Subcutaneous abdominal adipose tissue (tissue), 5 donors: Measurements from ENCODE around the gene PGF.

Source experiments
- H3K27ac ChIP-seq: one replicate; pipeline ENCODE4 v1.7.0; 2013; ENCODE audit warnings: low read depth, mild to moderate bottlenecking, inconsistent platforms, low read length, moderate library complexity
- H3K27me3 ChIP-seq, 5 donors: one replicate each; pipeline ENCODE4 v1.7.0; 2013; ENCODE audit warnings: low read length in 5 of 5, inconsistent platforms in 1 of 5; ENCODE audit not compliant: control insufficient read depth in 5 of 5, insufficient read depth in 4 of 5
- H3K36me3 ChIP-seq, 5 donors: one replicate each; pipeline ENCODE4 v1.7.0; 2013; ENCODE audit warnings: low read length in 5 of 5; ENCODE audit not compliant: control insufficient read depth in 5 of 5, insufficient read depth in 5 of 5
- H3K4me1 ChIP-seq, 5 donors: one replicate each; pipeline ENCODE4 v1.7.0; 2013; ENCODE audit warnings: low read length in 5 of 5, mild to moderate bottlenecking in 3 of 5, moderate library complexity in 1 of 5; ENCODE audit not compliant: control insufficient read depth in 5 of 5, insufficient read depth in 5 of 5
- H3K4me3 ChIP-seq, 5 donors: one replicate each; pipeline ENCODE4 v1.7.0; 2013; ENCODE audit warnings: low read length in 5 of 5, low read depth in 1 of 5
- H3K9ac ChIP-seq, 5 donors: one replicate each; pipeline ENCODE4 v1.7.0; 2013; ENCODE audit warnings: low read length in 5 of 5, mild to moderate bottlenecking in 4 of 5, moderate library complexity in 3 of 5
- H3K9me3 ChIP-seq, 5 donors: one replicate each; pipeline ENCODE4 v1.7.0; 2013; ENCODE audit warnings: low read length in 5 of 5; ENCODE audit not compliant: control insufficient read depth in 5 of 5
- donor health status: healthy.
- donor health status: healthy.
- donor health status: healthy.
- donor health status: healthy.
- donor health status: healthy.

PGF gene

DNA sequence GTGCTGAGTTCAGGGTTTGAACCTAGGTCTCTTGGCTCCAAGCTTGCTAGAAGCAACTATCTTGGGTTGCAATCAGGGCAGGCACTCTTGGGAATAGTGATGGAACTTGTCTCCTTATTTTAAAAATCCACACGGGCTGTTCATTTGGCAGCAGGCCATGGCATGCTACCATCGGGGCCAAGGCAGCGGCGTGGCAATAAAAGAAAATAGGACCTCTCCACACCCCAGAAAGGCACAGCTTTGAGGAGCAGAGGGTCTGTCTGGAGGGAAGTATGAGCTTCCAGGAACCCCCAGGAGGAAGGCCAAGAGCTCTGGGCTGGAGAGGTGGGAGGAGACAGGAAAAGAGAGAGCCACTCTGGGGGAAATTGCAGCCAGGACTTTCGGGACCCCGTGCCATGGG lies 47.7 kb downstream of the PGF start:
- Histone ChIP-seq H3K9me3 (no peaks in the 10 kb centered on the region), H3K4me1 (peaks cover 3 to 31% (median 30%) of the 10 kb centered on the region in 5 donors), H3K36me3 (peaks cover 6 to 20% (median 13%) of the 10 kb centered on the region in 5 donors), H3K9ac (peak overlapping the region in 1 of 5 donors; percentile 11), H3K27ac (no peak overlapping the region), H3K27me3 (no peaks in the 10 kb centered on the region), H3K4me3 (no peak overlapping the region)

DNA sequence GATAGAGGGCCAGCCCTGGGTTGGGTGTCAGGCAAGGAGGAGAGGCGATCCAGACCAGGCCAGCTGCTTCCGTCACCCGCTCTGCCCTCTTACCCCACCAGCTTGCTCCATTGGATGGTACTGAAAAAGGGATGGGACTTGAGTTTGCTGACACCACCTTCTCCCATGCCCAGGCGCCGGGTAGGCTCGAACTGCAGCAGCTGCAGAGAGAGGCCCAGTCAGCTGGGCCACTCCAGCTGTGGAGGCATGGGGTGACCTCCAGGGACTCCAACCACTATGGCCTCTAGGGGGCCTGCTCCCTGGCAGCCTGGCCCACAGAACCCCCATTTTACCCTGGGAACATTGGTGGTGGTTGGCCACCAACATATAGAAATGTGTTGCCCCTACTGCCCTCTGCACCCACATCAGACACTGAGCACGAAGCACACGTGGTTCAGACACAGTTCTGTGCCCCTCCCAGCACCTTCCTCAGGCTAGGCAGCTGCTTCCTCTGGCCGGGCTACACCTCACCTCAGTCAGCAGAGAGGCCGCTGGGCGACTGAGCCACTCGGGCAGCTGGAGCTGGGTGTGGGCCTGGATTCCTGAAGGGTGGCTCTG lies 48.4 kb downstream of the PGF start:
- no peaks in the 10 kb centered on the region for H3K9me3 ChIP-seq
- peak overlapping the region in 1 of 5 donors; percentile 11 for H3K9ac ChIP-seq
- no peaks in the 10 kb centered on the region for H3K27me3 ChIP-seq
- no peak overlapping the region for H3K27ac ChIP-seq
- no peak overlapping the region for H3K4me3 ChIP-seq
- H3K4me1 ChIP-seq, result peaks cover 3 to 31% (median 30%) of the 10 kb centered on the region in 5 donors
- peaks cover 6 to 28% (median 20%) of the 10 kb centered on the region in 5 donors for H3K36me3 ChIP-seq

GRCh38 chr14:74905595-74906142 lies 49.7 kb downstream of the PGF start:
- H3K36me3 ChIP-seq, result peaks cover 17 to 41% (median 34%) of the 10 kb centered on the region in 5 donors
- peak overlapping the region; percentile 21 for H3K27ac ChIP-seq
- no peaks in the 10 kb centered on the region for H3K27me3 ChIP-seq
- H3K4me3 ChIP-seq, result no peak overlapping the region
- H3K9ac ChIP-seq, result peak overlapping the region in 1 of 5 donors; percentile 40
- peaks cover 3 to 31% (median 29%) of the 10 kb centered on the region in 5 donors for H3K4me1 ChIP-seq
- H3K9me3 ChIP-seq, result no peaks in the 10 kb centered on the region

DNA sequence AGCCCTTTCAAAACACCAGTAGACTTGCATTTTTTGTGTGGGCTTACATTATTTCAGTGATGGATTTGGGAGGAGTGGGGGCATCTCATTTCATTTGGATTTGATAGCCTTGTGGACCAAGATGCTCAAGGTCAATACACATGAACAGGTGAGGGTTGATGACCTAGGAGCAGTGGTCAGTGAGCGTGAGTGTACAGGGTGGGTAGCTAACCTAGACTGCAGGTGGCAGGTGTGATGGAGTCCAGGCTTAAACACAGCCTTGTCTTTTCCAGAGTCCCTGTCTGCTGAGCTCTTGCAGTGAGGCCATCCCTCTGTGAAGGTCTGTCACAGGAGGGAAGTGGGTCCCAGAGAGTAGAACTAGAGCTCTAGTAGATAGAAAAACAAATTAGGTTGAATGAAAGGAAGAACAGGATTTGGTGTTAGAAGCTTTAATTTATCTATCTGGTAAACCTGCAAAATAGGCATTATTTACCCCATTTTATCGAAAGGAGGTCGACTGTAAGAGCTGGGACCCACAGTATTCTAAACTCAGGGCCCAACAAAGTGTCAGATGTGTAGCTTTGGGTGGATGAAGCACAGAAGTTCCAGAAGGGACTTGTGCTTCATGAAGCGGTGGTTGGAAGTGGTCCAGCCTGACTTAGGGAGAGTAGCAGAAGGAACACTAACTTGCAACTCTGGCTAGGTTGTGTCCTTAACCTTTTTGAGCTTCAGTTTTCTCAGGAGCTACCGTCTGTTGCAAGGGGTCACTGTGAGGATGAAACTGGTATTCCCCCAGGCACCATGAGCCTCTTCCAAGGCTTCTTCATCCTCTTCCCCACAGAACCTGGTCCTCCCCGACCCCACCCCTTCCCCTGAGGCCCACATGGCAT lies 50.5 kb downstream of the PGF start:
- Histone ChIP-seq H3K9ac (no peak overlapping the region), H3K9me3 (no peaks in the 10 kb centered on the region), H3K4me3 (no peak overlapping the region), H3K27ac (peak overlapping the region; percentile 21), H3K27me3 (no peaks in the 10 kb centered on the region), H3K36me3 (peaks cover 23 to 49% (median 42%) of the 10 kb centered on the region in 5 donors), H3K4me1 (peaks cover 3 to 31% (median 26%) of the 10 kb centered on the region in 5 donors)

DNA sequence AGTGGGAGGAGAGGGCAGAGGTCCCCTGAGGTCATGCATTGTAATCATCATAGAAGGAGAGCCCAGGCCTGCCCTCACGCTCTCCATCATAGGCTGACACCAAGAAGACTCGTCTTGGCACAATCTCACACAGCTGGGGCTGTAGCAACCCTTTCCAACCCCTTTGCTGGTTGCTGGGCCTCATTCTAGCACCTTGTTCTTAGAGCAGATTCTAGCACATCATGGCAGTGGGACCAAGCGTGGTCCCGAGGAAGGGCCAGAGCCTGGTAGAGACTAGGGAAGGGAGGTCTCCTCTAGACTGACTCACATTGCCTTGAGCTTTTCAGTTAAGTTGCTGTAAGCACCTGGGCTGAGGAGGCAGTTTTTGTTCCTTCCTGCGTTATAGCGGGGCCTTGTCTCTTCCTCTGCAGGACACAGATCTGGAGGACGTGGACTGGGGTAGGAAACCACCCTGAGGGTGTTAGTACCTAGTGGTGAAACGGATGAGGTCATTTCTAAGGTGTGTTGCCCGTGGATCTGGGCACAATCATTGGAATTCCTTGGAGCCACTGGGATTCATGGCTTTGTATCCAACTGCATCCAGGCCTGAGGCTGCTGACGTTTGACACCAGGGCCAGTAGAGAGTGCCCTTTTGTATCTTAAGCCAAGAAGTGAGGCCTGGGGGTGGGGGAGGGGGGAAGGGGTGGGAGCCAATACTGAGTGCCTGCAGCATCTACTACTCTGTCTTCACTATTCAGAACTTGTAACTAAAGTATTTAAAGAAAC lies 52.3 kb downstream of the PGF start:
- no peaks in the 10 kb centered on the region for H3K27me3 ChIP-seq
- no peaks in the 10 kb centered on the region for H3K9me3 ChIP-seq
- no peak overlapping the region for H3K4me3 ChIP-seq
- peaks cover 34 to 67% (median 59%) of the 10 kb centered on the region in 5 donors for H3K36me3 ChIP-seq
- peaks cover 3 to 28% (median 23%) of the 10 kb centered on the region in 5 donors for H3K4me1 ChIP-seq
- no peak overlapping the region for H3K9ac ChIP-seq
- no peak overlapping the region for H3K27ac ChIP-seq

DNA sequence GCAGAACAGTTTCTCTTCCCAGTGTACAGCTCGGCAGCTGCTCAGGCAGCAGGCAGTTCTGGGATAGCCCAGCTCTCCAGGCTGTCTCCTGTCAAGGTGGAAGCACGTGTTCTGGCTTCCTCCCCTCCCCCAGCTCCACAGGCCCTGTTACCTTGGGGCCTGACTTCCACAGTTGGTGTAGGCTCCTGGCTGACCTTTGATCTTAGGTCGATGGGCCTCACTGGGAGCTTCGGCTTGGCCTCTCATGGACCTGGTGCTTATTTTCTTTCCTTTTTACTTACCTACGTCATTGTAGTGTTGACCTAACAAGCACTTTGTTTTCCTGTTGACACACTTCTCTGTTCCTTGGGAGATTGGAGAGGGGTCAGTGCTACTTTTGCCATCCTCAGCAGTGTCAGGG lies 56.7 kb downstream of the PGF start:
- H3K36me3 ChIP-seq, result peaks cover 58 to 98% (median 95%) of the 10 kb centered on the region in 5 donors
- peaks cover 0 to 4% (median 0%) of the 10 kb centered on the region in 5 donors for H3K4me1 ChIP-seq
- H3K9me3 ChIP-seq, result no peaks in the 10 kb centered on the region
- no peaks in the 10 kb centered on the region for H3K27me3 ChIP-seq
- H3K27ac ChIP-seq, result no peak overlapping the region
- no peak overlapping the region for H3K9ac ChIP-seq
- no peak overlapping the region for H3K4me3 ChIP-seq

GRCh38 chr14:74898083-74898482 lies 57.3 kb downstream of the PGF start:
- H3K27ac ChIP-seq, result no peak overlapping the region
- H3K9ac ChIP-seq, result no peak overlapping the region
- no peak overlapping the region for H3K4me3 ChIP-seq
- peaks cover 0 to 10% (median 0%) of the 10 kb centered on the region in 5 donors for H3K4me1 ChIP-seq
- peaks cover 62 to 100% (median 98%) of the 10 kb centered on the region in 5 donors for H3K36me3 ChIP-seq
- H3K9me3 ChIP-seq, result no peaks in the 10 kb centered on the region
- no peaks in the 10 kb centered on the region for H3K27me3 ChIP-seq

DNA sequence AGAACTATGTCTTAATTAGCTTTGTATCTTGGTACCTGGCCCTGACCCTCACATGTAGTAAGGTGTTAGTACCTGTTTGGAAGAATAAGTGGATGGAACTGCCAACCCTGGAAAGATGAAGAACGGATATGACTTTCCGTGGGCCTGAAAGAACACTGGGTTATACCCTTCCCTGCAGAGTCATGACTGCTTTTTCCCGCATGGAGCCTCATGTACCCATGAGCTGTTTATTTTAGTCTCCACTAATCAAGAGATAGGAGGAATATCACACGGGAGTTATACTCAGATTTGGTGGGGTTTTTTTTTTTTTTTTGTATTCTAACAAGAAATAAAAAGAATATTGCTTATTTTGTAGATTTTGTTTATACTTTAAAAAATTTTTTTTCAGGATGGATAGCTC lies 57.8 kb downstream of the PGF start:
- Histone ChIP-seq H3K27ac (no peak overlapping the region), H3K9ac (no peak overlapping the region)

DNA sequence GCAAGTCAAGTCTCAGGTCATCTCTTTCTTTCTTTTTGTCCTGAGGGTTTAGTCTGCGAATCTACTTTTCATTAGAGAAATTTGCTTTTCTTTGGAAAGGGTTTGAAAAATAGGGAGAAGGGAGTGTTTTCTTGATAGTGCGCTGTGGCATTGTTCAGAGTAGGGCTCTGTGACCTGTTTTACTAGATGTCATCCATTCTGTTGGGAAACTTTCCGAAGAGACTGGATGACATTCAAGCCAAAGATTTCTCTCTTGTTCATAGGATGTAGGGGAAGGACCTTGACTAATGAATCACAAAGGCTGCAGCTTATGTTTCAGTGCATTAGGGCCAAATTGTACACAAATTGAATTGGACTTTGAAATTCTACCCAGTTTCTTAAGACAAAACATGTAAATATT lies 59.0 kb downstream of the PGF start:
- H3K4me1 ChIP-seq, result peaks cover 0 to 18% (median 3%) of the 10 kb centered on the region in 5 donors
- H3K27me3 ChIP-seq, result no peaks in the 10 kb centered on the region
- H3K9me3 ChIP-seq, result no peaks in the 10 kb centered on the region
- H3K27ac ChIP-seq, result no peak overlapping the region
- H3K36me3 ChIP-seq, result peaks cover 67 to 100% (median 94%) of the 10 kb centered on the region in 5 donors
- no peak overlapping the region for H3K9ac ChIP-seq
- no peak overlapping the region for H3K4me3 ChIP-seq

More for the DNA sequence above, 57.8 kb downstream of the PGF start:
- no peak overlapping the region for H3K4me3 ChIP-seq
- no peaks in the 10 kb centered on the region for H3K9me3 ChIP-seq
- peaks cover 0 to 14% (median 0%) of the 10 kb centered on the region in 5 donors for H3K4me1 ChIP-seq
- H3K27me3 ChIP-seq, result no peaks in the 10 kb centered on the region
- H3K36me3 ChIP-seq, result peaks cover 64 to 100% (median 98%) of the 10 kb centered on the region in 5 donors
